Caco-2 (cell line): ENCODE data around the gene SNCG. TPM values are rescaled to one million over a fixed set of nuclear protein-coding genes. Genes with fewer than 3 reads are reported as not detected.

Experiments used
- BruUV-seq: library from RNA; stranded (reverse); fragments of 400-500 nt; replicated peaks from 2 replicates; lab custom pipeline; 2021; lab: Mats Ljungman, UMichigan
- CTCF ChIA-PET: fragments of 300-600 bp; sonication (Branson Sonifier 250); formaldehyde crosslinking; loops from one replicate; lab custom pipeline; 2022; ENCODE audit warnings: antibody characterized with exemption; lab: Charles Lee
- POLR2A ChIA-PET: fragments of 300-600 bp; sonication (Branson Sonifier 250); formaldehyde crosslinking; loops from one replicate; lab custom pipeline; 2022; ENCODE audit warnings: antibody characterized with exemption; lab: Charles Lee
- DNase-seq, 2 experiments: peaks; one replicate each; pipeline versions ENCODE4 v3.0.0 to v3.0.0-alpha.2; 2020 to 2022
- H3K27me3 ChIP-seq: replicated peaks from 2 replicates; pipeline ENCODE4 v1.6.0; 2011; ENCODE audit warnings: low read length; ENCODE audit not compliant: control insufficient read depth, insufficient read depth
- H3K36me3 ChIP-seq: 2 replicates; pipeline ENCODE4 v1.5.1; 2011; ENCODE audit warnings: low read length; ENCODE audit not compliant: control insufficient read depth, insufficient read depth
- H3K4me1 ChIP-seq: fragments of 250-450 bp; sonication (Bioruptor Pico); 2 replicates; pipeline ENCODE4 v1.5.1; 2020; ENCODE audit warnings: mild to moderate bottlenecking
- H3K4me3 ChIP-seq: 2 replicates; pipeline ENCODE4 v1.5.1; 2011; ENCODE audit warnings: low read depth, mild to moderate bottlenecking, control low read depth, low read length
- H3K9me3 ChIP-seq: fragments of 250-450 bp; sonication (Bioruptor Pico); 2 replicates; pipeline ENCODE4 v1.5.1; 2020; ENCODE audit warnings: mild to moderate bottlenecking, moderate library complexity
- H3K27ac Mint-ChIP-seq: one replicate; pipeline ENCODE4 v1.8.0; 2022; ENCODE audit warnings: mixed read lengths; ENCODE audit not compliant: unreplicated experiment
- H3K27me3 Mint-ChIP-seq: one replicate; pipeline ENCODE4 v1.8.0; 2022; ENCODE audit warnings: mixed read lengths; ENCODE audit not compliant: insufficient read depth, unreplicated experiment
- H3K36me3 Mint-ChIP-seq: one replicate; pipeline ENCODE4 v1.8.0; 2022; ENCODE audit warnings: mild to moderate bottlenecking, mixed read lengths; ENCODE audit not compliant: insufficient read depth, unreplicated experiment
- H3K4me1 Mint-ChIP-seq: one replicate; pipeline ENCODE4 v1.8.0; 2022; ENCODE audit warnings: low read depth, mixed read lengths; ENCODE audit not compliant: unreplicated experiment
- H3K4me3 Mint-ChIP-seq: one replicate; pipeline ENCODE4 v1.8.0; 2022; ENCODE audit warnings: mild to moderate bottlenecking, moderate library complexity, mixed read lengths; ENCODE audit not compliant: unreplicated experiment
- H3K9me3 Mint-ChIP-seq: one replicate; pipeline ENCODE4 v1.8.0; 2022; ENCODE audit warnings: mixed read lengths; ENCODE audit not compliant: unreplicated experiment
- intact Hi-C: fragments of 100-400 bp; cut with micrococcal nuclease; formaldehyde crosslinking; loops from one replicate; pipeline ENCODE4 v1.10.0; 2022; ENCODE audit not compliant: unreplicated experiment
- total RNA-seq: library from RNA; stranded (reverse); gene quantifications from 2 replicates; pipeline ENCODE4 v1.2.3, GENCODE V29; 2022
- TF ChIP-seq, protein P1 (sequence below), 2 experiments: fragments of 200-600 bp in 1 of 2; IDR thresholded peaks; 1 replicate in 1 of 2; 2 replicates in 1 of 2; pipeline versions ENCODE4 v1.5.1 to v1.8.0; 2011 to 2022; ENCODE audit warnings: antibody characterized with exemption in 1 of 2, control low read depth in 1 of 2, inconsistent platforms in 1 of 2, low read depth in 1 of 2, low read length in 1 of 2, mild to moderate bottlenecking in 1 of 2, moderate library complexity in 1 of 2; ENCODE audit not compliant: insufficient read depth in 1 of 2, severe bottlenecking in 1 of 2, unreplicated experiment in 1 of 2

Gene SNCG
- total RNA-seq, 1 experiment from 2014 or later = 0.45 TPM

DNA sequence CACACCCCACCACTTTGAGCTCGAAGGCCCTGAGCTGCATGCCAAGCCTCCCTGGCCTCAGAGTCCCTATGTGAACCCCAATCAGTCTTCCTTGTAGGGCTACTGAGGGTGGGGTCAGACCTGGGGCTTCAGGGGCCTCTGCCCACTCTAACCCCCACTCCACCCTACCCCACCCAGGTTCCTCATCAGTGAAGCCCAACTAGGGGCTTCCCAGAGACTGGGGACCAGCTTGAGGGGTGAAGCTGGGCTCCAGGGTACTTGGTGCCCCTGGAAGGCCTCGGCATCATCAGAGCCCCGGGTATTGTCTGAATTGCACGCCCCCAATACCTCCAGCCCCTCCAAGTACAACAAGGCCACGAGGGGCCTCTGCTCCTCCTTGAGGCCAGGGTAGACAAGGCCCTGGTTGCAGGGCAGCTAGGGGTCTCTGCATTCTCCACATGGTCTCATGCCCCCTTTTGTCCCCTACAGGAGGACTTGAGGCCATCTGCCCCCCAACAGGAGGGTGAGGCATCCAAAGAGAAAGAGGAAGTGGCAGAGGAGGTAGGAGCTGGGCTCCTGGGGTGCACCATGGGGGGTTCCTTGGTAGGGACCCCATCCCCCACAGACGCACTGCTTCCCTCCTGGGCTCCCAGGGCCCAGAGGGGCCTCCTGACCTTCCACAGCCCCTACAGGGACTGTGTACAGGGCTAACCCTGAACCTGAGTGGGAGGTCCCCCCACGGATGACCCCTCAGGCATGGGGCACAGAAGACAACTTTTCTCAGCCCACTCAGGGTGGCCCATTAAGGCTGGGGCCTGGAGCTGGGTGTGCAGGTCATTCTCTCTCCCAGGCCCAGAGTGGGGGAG lies 4.0 kb downstream of the SNCG start:
- H3K27me3 Mint-ChIP-seq = no peaks in the 10 kb centered on the region
- H3K36me3 ChIP-seq = no peaks in the 10 kb centered on the region
- H3K27ac Mint-ChIP-seq = no peak overlapping the region
- peaks cover 8% of the 10 kb centered on the region for H3K36me3 Mint-ChIP-seq
- ChIA-PET CTCF (interaction anchor here (0.9 kb wide), 1 partner anchor 9 kb away, joined by 3 read pairs; no protein-coding TSS in a partner anchor), POLR2A (no interaction called here)
- H3K9me3 Mint-ChIP-seq = no peaks in the 10 kb centered on the region
- peaks cover 10% of the 10 kb centered on the region for H3K4me1 Mint-ChIP-seq
- no peak overlapping the region for H3K4me3 ChIP-seq
- no peaks in the 10 kb centered on the region for H3K27me3 ChIP-seq
- TF ChIP-seq, protein P1, sequence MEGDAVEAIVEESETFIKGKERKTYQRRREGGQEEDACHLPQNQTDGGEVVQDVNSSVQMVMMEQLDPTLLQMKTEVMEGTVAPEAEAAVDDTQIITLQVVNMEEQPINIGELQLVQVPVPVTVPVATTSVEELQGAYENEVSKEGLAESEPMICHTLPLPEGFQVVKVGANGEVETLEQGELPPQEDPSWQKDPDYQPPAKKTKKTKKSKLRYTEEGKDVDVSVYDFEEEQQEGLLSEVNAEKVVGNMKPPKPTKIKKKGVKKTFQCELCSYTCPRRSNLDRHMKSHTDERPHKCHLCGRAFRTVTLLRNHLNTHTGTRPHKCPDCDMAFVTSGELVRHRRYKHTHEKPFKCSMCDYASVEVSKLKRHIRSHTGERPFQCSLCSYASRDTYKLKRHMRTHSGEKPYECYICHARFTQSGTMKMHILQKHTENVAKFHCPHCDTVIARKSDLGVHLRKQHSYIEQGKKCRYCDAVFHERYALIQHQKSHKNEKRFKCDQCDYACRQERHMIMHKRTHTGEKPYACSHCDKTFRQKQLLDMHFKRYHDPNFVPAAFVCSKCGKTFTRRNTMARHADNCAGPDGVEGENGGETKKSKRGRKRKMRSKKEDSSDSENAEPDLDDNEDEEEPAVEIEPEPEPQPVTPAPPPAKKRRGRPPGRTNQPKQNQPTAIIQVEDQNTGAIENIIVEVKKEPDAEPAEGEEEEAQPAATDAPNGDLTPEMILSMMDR (IDR thresholded peaks at IDR 0.05; ENCODE audit: insufficient read depth in 1 of 2, low read depth in 1 of 2, low read length in 1 of 2, severe bottlenecking in 1 of 2, unreplicated experiment in 1 of 2) = no peak
- H3K4me1 ChIP-seq = peaks cover 27% of the 10 kb centered on the region
- no peaks in the 10 kb centered on the region for H3K9me3 ChIP-seq
- no peak overlapping the region for H3K4me3 Mint-ChIP-seq
- intact Hi-C loops = no loop called here
- no peak for DNase-seq
- BruUV-seq = no TSS peak

GRCh38 chr10:86962981-86963310 lies 4.5 kb downstream of the SNCG start:
- Histone ChIP-seq H3K4me3 (no peak overlapping the region), H3K27me3 (no peaks in the 10 kb centered on the region), H3K9me3 (no peaks in the 10 kb centered on the region), H3K4me1 (peaks cover 30% of the 10 kb centered on the region), H3K36me3 (no peaks in the 10 kb centered on the region)
- Mint-ChIP-seq H3K4me1 (peaks cover 15% of the 10 kb centered on the region), H3K9me3 (no peaks in the 10 kb centered on the region), H3K36me3 (peaks cover 8% of the 10 kb centered on the region), H3K4me3 (no peak overlapping the region), H3K27ac (no peak overlapping the region), H3K27me3 (no peaks in the 10 kb centered on the region)
- intact Hi-C loops = no loop called here
- peak in 1 of 2 experiments; percentile 30 for DNase-seq
- TF ChIP-seq, protein P1 (IDR thresholded peaks at IDR 0.05; ENCODE audit: insufficient read depth in 1 of 2, low read depth in 1 of 2, low read length in 1 of 2, severe bottlenecking in 1 of 2, unreplicated experiment in 1 of 2) = no peak
- CTCF ChIA-PET = interaction anchor here (0.9 kb wide), 1 partner anchor 8 kb away, joined by 3 read pairs; no protein-coding TSS in a partner anchor
- BruUV-seq = no TSS peak
- POLR2A ChIA-PET = no interaction called here

DNA sequence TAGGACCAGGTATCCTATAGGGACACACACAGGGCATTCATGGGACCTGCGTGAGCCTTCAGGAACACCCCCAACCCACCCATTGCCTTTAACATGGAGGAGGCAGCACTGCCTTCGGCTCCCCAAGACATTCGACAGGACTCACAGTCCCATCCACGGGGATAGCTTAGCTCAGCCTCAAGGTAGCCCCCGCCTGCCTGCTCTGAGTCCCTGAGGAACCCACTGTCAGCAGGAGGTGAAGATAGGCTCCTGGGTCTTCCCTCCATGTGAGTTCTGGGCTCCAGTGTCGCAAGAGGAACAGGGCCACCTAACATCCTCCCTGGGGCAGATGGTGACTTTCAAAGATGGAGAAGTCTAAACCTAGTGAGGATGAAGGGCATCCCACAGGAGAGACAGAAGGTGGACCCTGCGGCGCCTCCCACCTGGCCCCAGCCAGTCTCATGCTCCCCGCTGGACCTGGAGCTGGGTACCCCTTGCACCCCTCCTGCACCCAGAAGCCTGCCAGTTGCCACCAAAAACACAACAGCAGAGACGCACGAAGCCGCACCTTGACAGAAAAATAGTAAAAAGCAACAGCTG lies 5.0 kb downstream of the SNCG start:
- Mint-ChIP-seq H3K4me3 (no peak overlapping the region), H3K4me1 (peaks cover 15% of the 10 kb centered on the region), H3K36me3 (peaks cover 8% of the 10 kb centered on the region), H3K27ac (no peak overlapping the region), H3K9me3 (no peaks in the 10 kb centered on the region), H3K27me3 (no peaks in the 10 kb centered on the region)
- no peaks in the 10 kb centered on the region for H3K9me3 ChIP-seq
- no peak overlapping the region for H3K4me3 ChIP-seq
- TF ChIP-seq, protein P1 (IDR thresholded peaks at IDR 0.05; ENCODE audit: insufficient read depth in 1 of 2, low read depth in 1 of 2, low read length in 1 of 2, severe bottlenecking in 1 of 2, unreplicated experiment in 1 of 2) = no peak
- DNase-seq = no peak
- POLR2A ChIA-PET = no interaction called here
- no peaks in the 10 kb centered on the region for H3K36me3 ChIP-seq
- CTCF ChIA-PET = no interaction called here
- no peaks in the 10 kb centered on the region for H3K27me3 ChIP-seq
- intact Hi-C loops = no loop called here
- BruUV-seq = no TSS peak
- peaks cover 30% of the 10 kb centered on the region for H3K4me1 ChIP-seq
